Retinal pigment epithelial cell (primary cell): ENCODE measurements around the gene SLC2A4RG.

Experiments used
- DNase-seq: peaks from one replicate; pipeline ENCODE4 v3.0.0-alpha.2; 2010; ENCODE audit warnings: low read depth
- H3K4me3 ChIP-seq: 2 replicates; pipeline ENCODE4 v1.5.1; 2011; ENCODE audit warnings: mild to moderate bottlenecking, low read length, control low read depth, moderate library complexity
- CTCF ChIP-seq: conservative IDR thresholded peaks from 2 replicates; pipeline ENCODE4 v1.5.1; 2011; ENCODE audit warnings: low read depth, low read length, control low read depth, inconsistent platforms

Gene SLC2A4RG

GRCh38 chr20:63756648-63756991 is 17.0 kb downstream of the SLC2A4RG start:
- H3K4me3 ChIP-seq: no peak overlapping the region
- TF ChIP-seq CTCF: no peak
- no peak for DNase-seq

GRCh38 chr20:63758152-63758551 is 18.6 kb downstream of the SLC2A4RG start:
- no peak for TF ChIP-seq CTCF
- no peak overlapping the region for H3K4me3 ChIP-seq
- DNase-seq: no peak

- H3K4me3 ChIP-seq: no peak overlapping the region
- DNase-seq: no peak
- TF ChIP-seq CTCF: no peak
Measured at GRCh38 chr20:63759377-63759901, 19.9 kb downstream of the SLC2A4RG start.

GRCh38 chr20:63765082-63765873 is 25.7 kb downstream of the SLC2A4RG start:
- no peak for TF ChIP-seq CTCF
- no peak overlapping the region for H3K4me3 ChIP-seq
- DNase-seq: no peak

- TF ChIP-seq CTCF: no peak
- DNase-seq: no peak
- no peak overlapping the region for H3K4me3 ChIP-seq
Measured at GRCh38 chr20:63765902-63766301, 26.3 kb downstream of the SLC2A4RG start.

GRCh38 chr20:63766695-63767426 is 27.3 kb downstream of the SLC2A4RG start:
- no peak overlapping the region for H3K4me3 ChIP-seq
- no peak for DNase-seq
- TF ChIP-seq CTCF: no peak
